ENCODE results near the gene IVNS1ABP. TPM values are rescaled to one million over a fixed set of nuclear protein-coding genes. Genes with fewer than 3 reads are reported as not detected.

IVNS1ABP gene
- total RNA-seq, 1 donor from 2014 or later, result 72.7 TPM

DNA sequence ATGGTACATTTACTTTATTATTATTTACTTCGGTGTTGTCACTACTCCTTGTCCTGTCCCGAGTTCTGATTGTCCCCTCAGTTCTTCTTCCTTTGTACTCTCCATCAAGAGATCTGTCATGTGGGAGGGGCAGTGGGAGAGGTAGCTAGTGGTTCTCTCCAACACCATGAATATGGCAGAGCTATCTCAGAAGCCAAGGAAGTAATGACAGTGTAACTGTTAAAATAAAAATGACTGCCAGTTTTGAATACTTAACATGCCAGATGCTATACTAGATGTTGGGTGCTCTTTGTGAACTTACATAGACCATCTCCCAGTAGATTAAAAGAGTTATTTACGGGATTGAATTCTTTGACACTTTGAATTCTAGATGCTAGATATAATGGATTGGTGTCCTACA, 28.6 kb downstream of the IVNS1ABP start:
- TF ChIP-seq, protein P1, sequence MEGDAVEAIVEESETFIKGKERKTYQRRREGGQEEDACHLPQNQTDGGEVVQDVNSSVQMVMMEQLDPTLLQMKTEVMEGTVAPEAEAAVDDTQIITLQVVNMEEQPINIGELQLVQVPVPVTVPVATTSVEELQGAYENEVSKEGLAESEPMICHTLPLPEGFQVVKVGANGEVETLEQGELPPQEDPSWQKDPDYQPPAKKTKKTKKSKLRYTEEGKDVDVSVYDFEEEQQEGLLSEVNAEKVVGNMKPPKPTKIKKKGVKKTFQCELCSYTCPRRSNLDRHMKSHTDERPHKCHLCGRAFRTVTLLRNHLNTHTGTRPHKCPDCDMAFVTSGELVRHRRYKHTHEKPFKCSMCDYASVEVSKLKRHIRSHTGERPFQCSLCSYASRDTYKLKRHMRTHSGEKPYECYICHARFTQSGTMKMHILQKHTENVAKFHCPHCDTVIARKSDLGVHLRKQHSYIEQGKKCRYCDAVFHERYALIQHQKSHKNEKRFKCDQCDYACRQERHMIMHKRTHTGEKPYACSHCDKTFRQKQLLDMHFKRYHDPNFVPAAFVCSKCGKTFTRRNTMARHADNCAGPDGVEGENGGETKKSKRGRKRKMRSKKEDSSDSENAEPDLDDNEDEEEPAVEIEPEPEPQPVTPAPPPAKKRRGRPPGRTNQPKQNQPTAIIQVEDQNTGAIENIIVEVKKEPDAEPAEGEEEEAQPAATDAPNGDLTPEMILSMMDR (IDR thresholded peaks at IDR 0.05; ENCODE audit: insufficient read depth, low read length, severe bottlenecking), result no peak
- DNase-seq (ENCODE audit: low read depth) (no peak), FAIRE-seq (no peak)
- Histone ChIP-seq H3K4me3 (ENCODE audit: low read depth, low read length) (no peak overlapping the region), H3K36me3 (ENCODE audit: control insufficient read depth, insufficient read depth, low read length) (no peaks in the 10 kb centered on the region), H3K27me3 (ENCODE audit: control insufficient read depth, insufficient read depth, low read length) (no peaks in the 10 kb centered on the region)

DNA sequence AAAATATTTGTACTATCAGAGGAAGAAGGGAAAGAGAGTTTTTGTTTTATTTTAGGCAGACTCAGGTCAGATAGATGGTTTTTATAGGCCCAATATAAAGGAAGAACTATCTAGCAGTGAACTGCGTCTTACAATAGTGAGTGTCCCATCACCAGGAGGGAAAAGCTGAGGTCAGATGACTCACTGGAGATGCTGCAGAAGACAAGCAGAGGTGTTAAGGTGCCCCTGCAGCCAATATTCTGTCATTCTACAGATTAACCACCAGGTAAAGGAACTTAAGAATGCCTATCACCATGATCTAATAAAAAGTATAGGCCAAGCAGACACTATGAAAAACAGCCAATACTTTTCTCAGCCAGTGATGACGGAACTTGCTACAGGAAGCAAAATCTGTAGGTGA, 29.6 kb downstream of the IVNS1ABP start:
- FAIRE-seq, result no peak
- TF ChIP-seq, protein P1 (IDR thresholded peaks at IDR 0.05; ENCODE audit: insufficient read depth, low read length, severe bottlenecking), result no peak
- H3K4me3 ChIP-seq (ENCODE audit: low read depth, low read length), result no peak overlapping the region
- H3K36me3 ChIP-seq (ENCODE audit: control insufficient read depth, insufficient read depth, low read length), result no peaks in the 10 kb centered on the region
- no peaks in the 10 kb centered on the region for H3K27me3 ChIP-seq (ENCODE audit: control insufficient read depth, insufficient read depth, low read length)
- no peak for DNase-seq (ENCODE audit: low read depth)

DNA sequence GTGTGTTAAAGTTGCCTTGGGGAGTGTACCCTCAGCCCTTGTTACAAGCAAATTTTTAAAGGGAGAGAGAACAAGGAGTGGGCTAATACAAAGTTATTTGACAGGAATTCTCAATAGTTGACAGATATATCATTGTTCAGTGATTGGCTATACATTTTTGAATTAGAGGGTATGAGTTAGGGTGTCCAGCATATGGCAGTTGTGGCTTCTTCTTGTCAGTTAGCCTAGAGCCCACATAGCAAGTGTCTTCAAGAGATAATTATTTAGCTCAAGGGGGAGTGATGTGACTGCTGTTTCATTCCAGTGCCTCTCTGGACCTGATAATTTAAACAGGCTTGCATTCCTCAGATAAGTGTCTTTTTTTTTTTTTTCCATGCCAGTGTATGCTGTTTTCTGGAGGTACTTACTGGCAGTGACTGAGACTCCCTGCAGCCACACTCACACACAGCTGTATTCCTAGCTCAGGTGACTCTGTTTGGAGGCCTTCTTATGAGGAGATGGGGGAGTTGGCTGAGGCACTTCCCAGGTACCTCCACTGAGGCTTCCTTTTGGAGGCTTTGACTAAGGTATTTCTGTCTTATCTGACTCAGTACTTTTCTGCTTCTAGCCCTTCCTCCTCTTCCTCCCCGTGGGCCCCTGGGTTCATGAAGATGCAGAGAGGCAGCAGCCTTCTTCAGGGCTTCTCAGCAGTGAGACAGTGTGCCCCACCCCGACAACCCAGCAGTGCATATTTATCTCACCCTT, 32.3 kb downstream of the IVNS1ABP start:
- Histone ChIP-seq H3K36me3 (ENCODE audit: control insufficient read depth, insufficient read depth, low read length) (no peaks in the 10 kb centered on the region), H3K4me3 (ENCODE audit: low read depth, low read length) (no peak overlapping the region), H3K27me3 (ENCODE audit: control insufficient read depth, insufficient read depth, low read length) (no peaks in the 10 kb centered on the region)
- no peak for DNase-seq (ENCODE audit: low read depth)
- no peak for FAIRE-seq
- TF ChIP-seq, protein P1 (IDR thresholded peaks at IDR 0.05; ENCODE audit: insufficient read depth, low read length, severe bottlenecking), result no peak

DNA sequence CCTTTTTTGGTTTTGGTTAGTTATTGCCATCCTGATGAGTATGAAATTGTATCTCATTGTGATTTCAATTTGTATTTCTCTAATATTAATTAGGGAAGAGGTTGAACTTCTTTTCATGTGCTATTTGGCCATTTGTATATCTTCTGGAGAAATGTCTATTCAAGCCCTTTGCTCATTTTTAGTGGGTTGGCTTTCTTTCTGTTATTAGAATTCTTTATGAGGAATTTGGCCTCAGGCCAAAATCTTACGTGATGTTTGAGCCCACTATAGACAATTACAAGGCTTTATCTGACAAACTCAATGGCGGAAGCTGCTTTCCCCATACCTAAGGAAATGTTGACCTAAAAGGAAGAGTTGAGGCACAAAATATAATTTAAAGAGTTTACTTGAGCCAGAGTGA, 32.9 kb downstream of the IVNS1ABP start:
- FAIRE-seq (no peak), DNase-seq (ENCODE audit: low read depth) (no peak)
- H3K4me3 ChIP-seq (ENCODE audit: low read depth, low read length), result no peak overlapping the region
- no peaks in the 10 kb centered on the region for H3K27me3 ChIP-seq (ENCODE audit: control insufficient read depth, insufficient read depth, low read length)
- no peaks in the 10 kb centered on the region for H3K36me3 ChIP-seq (ENCODE audit: control insufficient read depth, insufficient read depth, low read length)
- TF ChIP-seq, protein P1 (IDR thresholded peaks at IDR 0.05; ENCODE audit: insufficient read depth, low read length, severe bottlenecking), result no peak

DNA sequence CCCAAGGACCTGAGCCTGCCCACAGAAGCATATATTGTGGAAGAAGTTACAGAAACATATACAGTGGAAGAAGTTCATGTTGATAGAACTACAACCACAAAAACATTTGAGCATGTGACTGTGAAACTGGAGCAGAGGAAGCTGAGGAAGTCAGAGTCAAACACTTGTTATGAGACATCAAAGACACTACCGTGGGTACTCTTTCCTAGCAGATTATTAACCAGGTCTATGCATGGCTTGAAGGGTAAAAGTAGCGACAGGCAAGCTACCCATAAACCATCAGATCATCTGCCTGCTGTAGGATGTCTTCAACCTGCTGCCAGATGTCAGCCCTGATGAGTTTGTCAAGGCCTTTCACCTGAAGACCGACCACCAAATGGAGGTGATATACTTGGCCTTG, 35.8 kb downstream of the IVNS1ABP start:
- FAIRE-seq, result no peak
- H3K4me3 ChIP-seq (ENCODE audit: low read depth, low read length), result no peak overlapping the region

More for the DNA sequence above, 35.8 kb downstream of the IVNS1ABP start:
- no peaks in the 10 kb centered on the region for H3K27me3 ChIP-seq (ENCODE audit: control insufficient read depth, insufficient read depth, low read length)
- no peaks in the 10 kb centered on the region for H3K36me3 ChIP-seq (ENCODE audit: control insufficient read depth, insufficient read depth, low read length)
- TF ChIP-seq, protein P1 (IDR thresholded peaks at IDR 0.05; ENCODE audit: insufficient read depth, low read length, severe bottlenecking), result no peak
- no peak for DNase-seq (ENCODE audit: low read depth)
